Rectal smooth muscle tissue (tissue), 1 donor: Measurements from ENCODE around the gene GABRG3.

Experiments
- H3K27ac ChIP-seq: one replicate; pipeline ENCODE4 v1.7.0; 2013; ENCODE audit warnings: low read depth, low read length, inconsistent platforms
- H3K27me3 ChIP-seq: one replicate; pipeline ENCODE4 v1.7.0; 2013; ENCODE audit warnings: low read length; ENCODE audit not compliant: control insufficient read depth, insufficient read depth
- H3K36me3 ChIP-seq: one replicate; pipeline ENCODE4 v1.7.0; 2013; ENCODE audit warnings: low read length; ENCODE audit not compliant: control insufficient read depth, insufficient read depth
- H3K4me1 ChIP-seq: one replicate; pipeline ENCODE4 v1.7.0; 2013; ENCODE audit warnings: low read length; ENCODE audit not compliant: control insufficient read depth, insufficient read depth
- H3K4me3 ChIP-seq: one replicate; pipeline ENCODE4 v1.7.0; 2013; ENCODE audit warnings: low read length
- H3K9ac ChIP-seq: one replicate; pipeline ENCODE4 v1.7.0; 2013; ENCODE audit warnings: low read length

GABRG3 gene

DNA sequence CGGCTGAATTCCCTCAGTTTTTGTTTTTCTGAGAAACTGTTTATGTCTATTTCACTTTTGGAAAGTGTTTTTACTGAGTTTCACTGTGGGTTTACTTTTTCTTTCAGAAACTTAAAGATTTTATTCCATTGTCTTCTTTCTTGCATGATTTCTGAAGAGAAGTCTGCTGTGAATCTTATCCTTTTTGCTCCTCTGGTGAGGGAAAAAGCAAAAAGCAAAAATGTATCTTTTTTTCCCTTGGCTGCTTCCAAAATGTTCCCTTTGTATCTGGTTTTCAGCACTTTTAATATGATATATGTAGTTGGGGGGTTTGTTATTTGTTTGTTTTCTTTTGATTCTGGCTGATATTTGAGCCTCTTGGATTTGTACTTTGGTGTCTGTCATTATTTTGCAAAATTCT lies 538.0 kb downstream of the GABRG3 start:
- Histone ChIP-seq H3K4me3 (no peak overlapping the region), H3K27me3 (no peaks in the 10 kb centered on the region), H3K9ac (no peak overlapping the region), H3K27ac (no peak overlapping the region), H3K4me1 (no peaks in the 10 kb centered on the region), H3K36me3 (no peaks in the 10 kb centered on the region)

DNA sequence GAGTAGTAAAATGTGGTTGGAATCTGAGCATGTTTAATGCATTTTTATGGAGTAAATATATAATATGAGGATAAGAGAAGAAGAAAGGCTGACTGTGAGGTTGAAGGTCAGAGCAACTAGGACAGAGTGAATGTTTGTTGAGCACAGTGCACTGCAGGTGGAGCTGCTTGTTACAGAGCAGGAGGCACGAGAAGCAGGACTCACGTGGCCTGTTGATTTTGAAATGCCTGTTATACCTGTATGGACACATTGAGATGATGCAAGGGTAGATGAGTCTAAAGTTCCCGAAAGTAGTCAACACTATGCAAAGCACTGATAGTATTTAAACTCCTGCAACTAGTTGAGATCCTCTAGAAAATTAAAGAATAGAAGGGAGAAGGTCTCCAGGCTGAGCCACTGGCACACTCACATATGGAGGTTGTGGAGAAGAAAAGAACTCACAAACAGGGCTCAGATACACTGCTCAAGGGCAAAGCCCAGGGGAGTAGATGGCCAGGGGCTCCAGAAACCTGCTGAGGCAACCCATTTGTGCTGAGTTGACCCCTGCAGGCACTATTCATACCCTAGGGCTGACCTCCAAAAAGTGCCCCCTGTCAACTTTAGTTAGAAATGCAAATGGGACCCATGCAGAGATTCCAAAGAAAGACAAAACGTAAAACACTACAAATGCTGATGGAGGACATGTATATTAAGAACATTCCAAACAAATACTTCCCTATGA lies 541.5 kb downstream of the GABRG3 start:
- no peaks in the 10 kb centered on the region for H3K36me3 ChIP-seq
- H3K27me3 ChIP-seq = no peaks in the 10 kb centered on the region
- no peak overlapping the region for H3K9ac ChIP-seq

DNA sequence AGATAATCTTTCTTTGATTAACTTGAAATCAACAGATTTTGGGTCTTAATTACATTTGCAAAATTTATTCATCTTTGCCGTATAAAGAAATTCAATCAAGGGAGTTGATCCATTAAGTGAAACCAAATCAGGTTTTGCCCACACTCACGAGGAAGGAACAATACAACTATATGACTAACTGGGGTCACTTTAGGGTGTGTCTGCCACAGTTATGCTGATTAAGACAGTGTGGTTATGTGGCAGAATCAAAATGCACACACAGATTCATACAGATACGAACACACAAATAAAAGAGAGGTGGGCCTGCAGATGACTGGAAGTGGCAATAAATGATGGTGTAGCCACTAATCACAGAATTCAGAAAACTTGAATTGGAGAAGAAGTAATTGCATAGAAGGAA lies 543.5 kb downstream of the GABRG3 start:
- Histone ChIP-seq H3K9ac (no peak overlapping the region), H3K4me1 (no peaks in the 10 kb centered on the region), H3K36me3 (no peaks in the 10 kb centered on the region), H3K27ac (no peak overlapping the region), H3K27me3 (no peaks in the 10 kb centered on the region), H3K4me3 (no peak overlapping the region)

More for the DNA sequence above, 541.5 kb downstream of the GABRG3 start:
- H3K4me1 ChIP-seq = no peaks in the 10 kb centered on the region
- no peak overlapping the region for H3K4me3 ChIP-seq
- no peak overlapping the region for H3K27ac ChIP-seq

DNA sequence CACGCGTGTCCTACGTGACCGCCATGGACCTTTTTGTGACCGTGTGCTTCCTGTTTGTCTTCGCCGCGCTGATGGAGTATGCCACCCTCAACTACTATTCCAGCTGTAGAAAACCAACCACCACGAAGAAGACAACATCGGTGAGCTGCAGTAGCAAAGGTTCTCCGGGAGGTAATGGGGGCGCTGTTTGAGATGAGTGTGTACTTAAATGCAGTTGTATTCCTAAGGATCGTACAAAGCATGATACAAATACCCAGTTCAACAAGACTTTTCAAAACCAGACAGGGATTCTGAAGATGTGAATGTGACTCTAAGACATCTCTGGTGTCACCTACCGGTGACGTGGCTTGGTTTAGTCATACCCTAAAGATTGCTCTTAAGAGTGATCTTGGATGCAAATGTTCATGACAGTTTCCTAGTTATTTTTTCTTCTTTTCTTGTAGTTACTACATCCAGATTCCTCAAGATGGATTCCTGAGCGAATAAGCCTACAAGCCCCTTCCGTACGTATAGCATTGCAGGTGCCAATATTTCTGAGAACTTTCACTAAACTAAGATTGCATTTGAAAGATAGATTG lies 556.6 kb downstream of the GABRG3 start:
- Histone ChIP-seq H3K4me1 (no peaks in the 10 kb centered on the region), H3K27ac (no peak overlapping the region), H3K27me3 (no peaks in the 10 kb centered on the region), H3K9ac (no peak overlapping the region), H3K36me3 (no peaks in the 10 kb centered on the region), H3K4me3 (no peak overlapping the region)

DNA sequence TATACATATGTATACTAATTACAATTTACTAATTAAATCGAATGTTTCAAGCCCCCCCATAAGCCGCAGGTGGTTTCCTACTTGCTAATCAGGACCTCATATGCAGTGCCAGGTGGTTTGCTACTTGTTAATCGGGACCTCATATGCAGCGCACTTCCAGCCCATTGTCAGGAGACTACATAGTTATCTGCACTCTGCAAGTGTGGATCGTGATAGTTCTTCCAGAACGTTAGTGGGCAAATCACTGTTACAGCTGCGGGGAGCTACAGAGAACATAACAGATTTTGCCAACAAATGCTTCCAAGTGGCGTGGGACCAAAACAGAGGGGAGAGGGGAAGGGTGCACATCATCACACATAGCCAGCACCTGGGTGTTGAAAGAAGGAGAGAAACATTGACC lies 558.4 kb downstream of the GABRG3 start:
- no peak overlapping the region for H3K4me3 ChIP-seq
- no peaks in the 10 kb centered on the region for H3K4me1 ChIP-seq
- H3K9ac ChIP-seq = no peak overlapping the region

DNA sequence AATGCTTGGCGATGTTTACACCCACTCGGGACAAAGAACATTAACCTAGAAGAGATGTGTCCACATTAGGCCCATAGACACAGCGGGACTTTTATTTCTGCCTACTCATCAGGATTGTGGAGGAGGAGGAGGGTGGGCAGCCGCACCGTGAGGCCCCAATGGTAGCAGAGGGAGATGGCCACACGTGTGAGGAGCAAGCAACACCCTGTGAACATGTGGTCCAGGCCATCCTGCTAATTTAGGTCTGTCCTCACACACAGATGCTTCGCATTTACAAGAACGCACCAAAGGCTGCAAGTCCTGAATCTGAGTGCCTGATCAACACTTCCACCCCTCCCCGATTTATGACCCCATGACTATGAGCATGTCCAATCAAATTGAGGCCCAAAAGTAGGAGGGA lies 560.0 kb downstream of the GABRG3 start:
- no peaks in the 10 kb centered on the region for H3K4me1 ChIP-seq
- no peak overlapping the region for H3K27ac ChIP-seq
- no peaks in the 10 kb centered on the region for H3K36me3 ChIP-seq
- no peaks in the 10 kb centered on the region for H3K27me3 ChIP-seq
- no peak overlapping the region for H3K9ac ChIP-seq
- no peak overlapping the region for H3K4me3 ChIP-seq

More for the DNA sequence above, 558.4 kb downstream of the GABRG3 start:
- Histone ChIP-seq H3K27ac (no peak overlapping the region), H3K36me3 (no peaks in the 10 kb centered on the region), H3K27me3 (no peaks in the 10 kb centered on the region)

DNA sequence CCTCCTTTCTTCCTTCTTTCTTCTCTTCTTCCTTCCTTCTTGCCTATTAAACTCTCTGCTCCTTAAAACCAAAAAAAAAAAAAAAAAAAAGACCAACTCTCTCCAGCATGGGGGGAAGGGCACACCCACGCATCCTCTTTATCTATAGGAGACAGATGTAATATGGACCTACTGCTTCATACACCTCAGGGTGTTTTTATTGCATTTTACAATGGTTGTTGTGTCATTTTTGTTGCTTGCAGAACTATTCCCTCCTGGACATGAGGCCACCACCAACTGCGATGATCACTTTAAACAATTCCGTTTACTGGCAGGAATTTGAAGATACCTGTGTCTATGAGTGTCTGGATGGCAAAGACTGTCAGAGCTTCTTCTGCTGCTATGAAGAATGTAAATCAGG lies 561.4 kb downstream of the GABRG3 start:
- H3K27ac ChIP-seq = no peak overlapping the region
- H3K4me3 ChIP-seq = no peak overlapping the region
- no peak overlapping the region for H3K9ac ChIP-seq
- no peaks in the 10 kb centered on the region for H3K4me1 ChIP-seq
- no peaks in the 10 kb centered on the region for H3K36me3 ChIP-seq
- no peaks in the 10 kb centered on the region for H3K27me3 ChIP-seq

DNA sequence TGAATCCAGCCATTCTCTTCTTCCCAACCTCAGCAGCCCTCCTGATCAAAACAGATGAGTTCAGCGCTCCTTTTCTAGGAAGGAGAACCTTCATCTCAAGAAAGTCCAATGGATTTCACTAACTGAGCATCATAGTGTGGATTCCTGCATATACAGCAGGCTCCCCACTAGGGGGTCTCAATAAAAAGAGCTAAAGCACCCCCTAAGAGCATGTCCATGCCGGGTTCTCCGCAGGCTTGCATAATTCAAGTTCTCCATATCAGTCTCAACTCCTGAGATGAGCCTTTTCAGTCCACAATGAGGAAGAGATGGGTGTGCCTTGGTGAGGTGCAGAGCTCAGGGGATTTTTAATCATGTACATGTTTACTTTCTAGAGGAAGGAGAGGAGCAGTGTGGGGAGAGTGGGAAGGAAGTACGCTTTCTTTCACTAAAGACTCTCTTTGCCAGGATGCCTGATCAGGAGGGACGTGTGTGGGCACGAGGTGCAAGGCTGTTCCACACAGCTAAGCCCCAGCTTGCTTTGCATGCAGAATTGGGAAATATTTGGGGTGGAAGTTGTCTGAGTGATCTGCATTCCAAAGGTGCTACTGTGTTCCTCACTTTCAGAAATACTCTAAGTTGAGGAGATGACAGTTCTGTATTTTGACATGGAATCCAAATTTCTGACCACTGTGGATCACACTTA lies 564.6 kb downstream of the GABRG3 start:
- Histone ChIP-seq H3K4me3 (no peak overlapping the region), H3K9ac (no peak overlapping the region), H3K36me3 (no peaks in the 10 kb centered on the region), H3K4me1 (no peaks in the 10 kb centered on the region), H3K27me3 (no peaks in the 10 kb centered on the region), H3K27ac (no peak overlapping the region)

DNA sequence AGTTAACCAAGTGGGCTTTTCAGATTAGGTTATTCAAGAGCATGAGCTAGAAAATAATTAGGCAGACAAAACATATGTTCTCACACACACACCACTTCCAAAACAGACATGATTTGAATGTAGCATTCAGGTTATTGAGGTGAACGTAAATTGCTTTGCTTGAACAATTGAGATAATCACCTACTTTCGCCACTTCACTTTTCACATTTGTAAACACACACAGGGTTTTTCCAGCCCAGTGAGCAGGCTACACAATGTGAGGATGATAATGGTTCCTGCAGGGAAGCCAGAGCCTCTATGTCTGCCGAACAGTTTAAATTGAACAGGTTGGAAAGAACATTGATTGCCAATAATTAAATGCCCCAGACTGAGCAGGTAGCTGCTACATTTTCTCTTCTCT lies 567.3 kb downstream of the GABRG3 start:
- no peak overlapping the region for H3K4me3 ChIP-seq
- H3K27me3 ChIP-seq = no peaks in the 10 kb centered on the region
- no peak overlapping the region for H3K9ac ChIP-seq
- no peaks in the 10 kb centered on the region for H3K4me1 ChIP-seq
- H3K27ac ChIP-seq = no peak overlapping the region
- no peaks in the 10 kb centered on the region for H3K36me3 ChIP-seq

DNA sequence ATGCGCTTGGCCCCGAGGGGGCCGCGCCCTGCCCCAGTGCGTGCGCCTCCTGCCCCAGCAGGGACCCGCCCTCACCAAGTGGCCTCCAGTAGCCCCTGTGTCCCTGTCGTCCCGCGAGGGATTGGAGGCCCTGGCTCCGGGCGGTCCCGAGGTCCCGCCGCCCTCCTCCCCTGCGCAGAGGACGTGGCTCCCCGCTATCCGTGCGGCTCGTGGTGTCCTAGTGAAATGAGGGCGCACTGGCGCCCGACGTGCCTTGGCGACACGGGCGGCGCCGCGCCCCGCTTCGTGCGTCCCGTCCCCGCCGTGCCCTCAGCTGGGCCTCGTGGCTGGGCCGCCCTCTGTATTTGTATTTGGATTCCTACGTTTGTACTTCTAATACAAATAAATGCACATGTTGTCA lies 570.6 kb downstream of the GABRG3 start:
- Histone ChIP-seq H3K4me3 (no peak overlapping the region), H3K36me3 (no peaks in the 10 kb centered on the region), H3K27ac (no peak overlapping the region), H3K27me3 (no peaks in the 10 kb centered on the region), H3K9ac (no peak overlapping the region), H3K4me1 (no peaks in the 10 kb centered on the region)

DNA sequence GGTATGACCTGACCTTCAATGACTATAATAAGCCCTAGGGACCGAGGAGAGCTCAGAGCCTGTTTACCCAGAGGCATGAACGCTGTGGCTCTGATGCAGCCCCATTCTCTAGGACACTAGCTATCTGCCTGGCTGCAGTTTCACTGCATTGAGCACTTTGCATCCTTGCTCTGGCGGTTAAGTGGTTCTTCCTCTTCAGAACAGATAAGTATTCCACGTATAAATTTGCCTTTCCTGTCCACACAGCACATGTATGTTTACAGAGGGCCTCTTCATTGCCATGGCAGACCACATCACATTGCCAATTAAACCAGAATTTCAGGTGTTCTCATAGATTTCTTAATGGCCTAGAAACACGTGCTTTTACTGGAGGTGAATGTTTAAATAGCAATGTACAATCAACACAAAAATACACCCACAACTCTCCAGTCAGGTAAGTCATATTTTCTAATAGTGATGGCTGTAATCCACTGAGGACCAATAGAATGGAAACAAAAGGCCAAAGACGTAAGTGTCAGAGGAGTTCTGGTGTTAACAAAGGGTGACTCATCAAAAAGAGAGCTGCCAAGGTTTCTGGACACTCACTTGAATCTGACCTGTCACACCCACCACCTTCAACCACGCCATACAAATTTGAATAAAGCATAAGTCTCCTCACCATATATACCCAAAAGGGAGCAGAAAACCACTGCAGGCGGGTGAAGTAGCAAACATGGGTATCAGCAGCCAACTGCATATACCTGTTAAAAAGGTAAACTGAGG lies 574.7 kb downstream of the GABRG3 start:
- H3K36me3 ChIP-seq = no peaks in the 10 kb centered on the region
- H3K4me1 ChIP-seq = no peaks in the 10 kb centered on the region
- no peak overlapping the region for H3K9ac ChIP-seq
- no peaks in the 10 kb centered on the region for H3K27me3 ChIP-seq
- no peak overlapping the region for H3K4me3 ChIP-seq
- H3K27ac ChIP-seq = no peak overlapping the region

DNA sequence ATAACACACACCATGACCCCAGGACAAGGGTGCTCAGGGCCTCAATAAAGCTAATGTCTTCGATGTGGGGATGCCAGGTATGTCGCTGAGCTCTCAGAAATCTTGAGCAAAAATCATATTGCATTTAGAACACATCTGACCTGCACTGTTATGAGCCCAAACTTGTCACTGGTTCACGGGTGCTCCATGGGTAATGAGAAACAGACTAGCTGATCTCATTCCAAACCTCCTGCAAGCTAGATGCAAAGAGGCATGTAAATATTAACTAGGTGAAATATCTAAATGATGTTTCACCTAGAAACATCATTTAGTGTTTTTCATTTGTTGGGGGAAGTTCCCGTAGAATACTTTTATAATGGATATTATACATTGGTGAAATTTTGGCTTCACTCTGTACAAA lies 578.8 kb downstream of the GABRG3 start:
- Histone ChIP-seq H3K9ac (no peak overlapping the region), H3K4me3 (no peak overlapping the region), H3K4me1 (no peaks in the 10 kb centered on the region), H3K36me3 (no peaks in the 10 kb centered on the region), H3K27ac (no peak overlapping the region), H3K27me3 (no peaks in the 10 kb centered on the region)
